ENCODE results near the gene ZNF672.
A peak's percentile ranks its signal among the peaks of the same experiment; 100 is the strongest.

Gene ZNF672

GRCh38 chr1:248858096-248858890 lies 20.3 kb downstream of the ZNF672 start:
- Histone ChIP-seq H4K20me1 (ENCODE audit: control insufficient read depth, insufficient read depth, low read depth, low read length) (no peaks in the 10 kb centered on the region), H3K4me3 (ENCODE audit: low read length) (peak overlapping the region; percentile 87), H3K79me2 (ENCODE audit: control insufficient read depth, low read length) (peaks cover 19% of the 10 kb centered on the region), H3K27ac (ENCODE audit: low read depth, low read length) (peak overlapping the region; percentile 61), H3K4me1 (ENCODE audit: control insufficient read depth, low read length) (peaks cover 44% of the 10 kb centered on the region), H3K4me2 (ENCODE audit: low read length) (peak overlapping the region; percentile 85), H3K9me2 (replicated peaks; ENCODE audit: control insufficient read depth, low read length) (no peaks in the 10 kb centered on the region), H3F3A (ENCODE audit: control insufficient read depth, insufficient read depth) (no peaks in the 10 kb centered on the region; the same call in 1 of the 2 replicates), H3K9me3 (ENCODE audit: control insufficient read depth, insufficient read depth, low read length) (no peaks in the 10 kb centered on the region), H3K36me3 (ENCODE audit: control insufficient read depth, low read length) (peaks cover 32% of the 10 kb centered on the region), H3K27me3 (ENCODE audit: control insufficient read depth, low read length) (no peaks in the 10 kb centered on the region)
- TF ChIP-seq EZH2phosphoT487 (IDR thresholded peaks at IDR 0.05; ENCODE audit: borderline replicate concordance, low read length) (no peak), CTCF (IDR thresholded peaks at IDR 0.05; ENCODE audit: low read depth, low read length, poor library complexity, severe bottlenecking) (peak; percentile 87)

GRCh38 chr1:248858891-248859889 lies 21.2 kb downstream of the ZNF672 start, which contains the start of gene ZNF692:
ZNF692 (minus strand) TSS chr1:248859085; CDS start chr1:248858309, 776 bp downstream.
- H4K20me1 ChIP-seq (ENCODE audit: control insufficient read depth, insufficient read depth, low read depth, low read length): no peaks in the 10 kb centered on the region
- H3K36me3 ChIP-seq (ENCODE audit: control insufficient read depth, low read length): peaks cover 23% of the 10 kb centered on the region
- no peaks in the 10 kb centered on the region; the same call in 1 of the 2 replicates for H3F3A ChIP-seq (ENCODE audit: control insufficient read depth, insufficient read depth)
- H3K27ac ChIP-seq (ENCODE audit: low read depth, low read length): peak within 1 kb of the TSS; percentile 61
- H3K4me2 ChIP-seq (ENCODE audit: low read length): peak within 1 kb of the TSS; percentile 85
- TF ChIP-seq CTCF (IDR thresholded peaks at IDR 0.05; ENCODE audit: low read depth, low read length, poor library complexity, severe bottlenecking): peak; percentile 3
- no peak for TF ChIP-seq EZH2phosphoT487 (IDR thresholded peaks at IDR 0.05; ENCODE audit: borderline replicate concordance, low read length)
- peaks cover 52% of the 10 kb centered on the region for H3K4me1 ChIP-seq (ENCODE audit: control insufficient read depth, low read length)
- peaks cover 19% of the 10 kb centered on the region for H3K79me2 ChIP-seq (ENCODE audit: control insufficient read depth, low read length)
- H3K9me3 ChIP-seq (ENCODE audit: control insufficient read depth, insufficient read depth, low read length): no peaks in the 10 kb centered on the region
- H3K9me2 ChIP-seq (replicated peaks; ENCODE audit: control insufficient read depth, low read length): no peaks in the 10 kb centered on the region
- peak within 1 kb of the TSS; percentile 87 for H3K4me3 ChIP-seq (ENCODE audit: low read length)
- H3K27me3 ChIP-seq (ENCODE audit: control insufficient read depth, low read length): no peaks in the 10 kb centered on the region

GRCh38 chr1:248860007-248860406 lies 22.0 kb downstream of the ZNF672 start:
- peak overlapping the region; percentile 87 for H3K4me3 ChIP-seq (ENCODE audit: low read length)
- H3K9me2 ChIP-seq (replicated peaks; ENCODE audit: control insufficient read depth, low read length): no peaks in the 10 kb centered on the region
- H3K36me3 ChIP-seq (ENCODE audit: control insufficient read depth, low read length): peaks cover 15% of the 10 kb centered on the region
- H3K79me2 ChIP-seq (ENCODE audit: control insufficient read depth, low read length): peaks cover 19% of the 10 kb centered on the region
- no peak overlapping the region for H3K27ac ChIP-seq (ENCODE audit: low read depth, low read length)
- no peak for TF ChIP-seq CTCF (IDR thresholded peaks at IDR 0.05; ENCODE audit: low read depth, low read length, poor library complexity, severe bottlenecking)
- no peak for TF ChIP-seq EZH2phosphoT487 (IDR thresholded peaks at IDR 0.05; ENCODE audit: borderline replicate concordance, low read length)
- H3K4me1 ChIP-seq (ENCODE audit: control insufficient read depth, low read length): peaks cover 52% of the 10 kb centered on the region
- peak overlapping the region; percentile 85 for H3K4me2 ChIP-seq (ENCODE audit: low read length)
- no peaks in the 10 kb centered on the region for H4K20me1 ChIP-seq (ENCODE audit: control insufficient read depth, insufficient read depth, low read depth, low read length)
- no peaks in the 10 kb centered on the region for H3K27me3 ChIP-seq (ENCODE audit: control insufficient read depth, low read length)
- H3K9me3 ChIP-seq (ENCODE audit: control insufficient read depth, insufficient read depth, low read length): no peaks in the 10 kb centered on the region
- no peaks in the 10 kb centered on the region; the same call in 1 of the 2 replicates for H3F3A ChIP-seq (ENCODE audit: control insufficient read depth, insufficient read depth)
